PC-9 (cell line): ENCODE data around the gene SCAMP2. TPM values are rescaled to one million over a fixed set of nuclear protein-coding genes. Genes with fewer than 3 reads are reported as not detected.
A peak's percentile ranks its signal among the peaks of the same experiment; 100 is the strongest.

Source experiments
- BruUV-seq: library from RNA; stranded (reverse); fragments of 400-500 nt; replicated peaks from 2 replicates; lab custom pipeline; 2021; lab: Mats Ljungman, UMichigan
- CTCF ChIA-PET: fragments of 300-600 bp; sonication (Branson Sonifier 250); formaldehyde crosslinking; loops from one replicate; lab custom pipeline; 2022; ENCODE audit warnings: antibody characterized with exemption; lab: Charles Lee
- POLR2A ChIA-PET: fragments of 300-600 bp; sonication (Branson Sonifier 250); formaldehyde crosslinking; loops from one replicate; lab custom pipeline; 2022; ENCODE audit warnings: antibody characterized with exemption; ENCODE audit not compliant: unreplicated experiment; lab: Charles Lee
- DNase-seq, 2 experiments: peaks; one replicate each; pipeline versions ENCODE4 v3.0.0 to v3.0.0-alpha.2; 2015 to 2022; ENCODE audit warnings: mixed read lengths in 1 of 2
- H2AFZ ChIP-seq: fragments of 200-600 bp; sonication (generic); 2 replicates; pipeline ENCODE4 v1.8.1; 2017; ENCODE audit warnings: antibody characterized with exemption
- H3F3A ChIP-seq: fragments of 200-600 bp; sonication (generic); 2 replicates; pipeline ENCODE4 v1.8.1; 2017; ENCODE audit warnings: antibody characterized with exemption, mild to moderate bottlenecking, low read depth; ENCODE audit not compliant: insufficient read depth
- H3K27ac ChIP-seq: fragments of 200-600 bp; sonication (generic); 2 replicates; pipeline ENCODE4 v1.6.1; 2016; ENCODE audit warnings: mixed run types
- H3K27me3 ChIP-seq: fragments of 200-600 bp; sonication (generic); 2 replicates; pipeline ENCODE4 v1.6.1; 2016; ENCODE audit warnings: low read depth, mixed run types; ENCODE audit not compliant: insufficient read depth
- H3K36me3 ChIP-seq: fragments of 200-600 bp; sonication (generic); 2 replicates; pipeline ENCODE4 v1.6.1; 2016; ENCODE audit warnings: low read depth, mixed run types
- H3K4me1 ChIP-seq: fragments of 200-600 bp; sonication (generic); replicated peaks from 2 replicates; pipeline ENCODE4 v1.6.1; 2016; ENCODE audit warnings: mixed run types; ENCODE audit not compliant: insufficient read depth
- H3K4me2 ChIP-seq: fragments of 200-600 bp; sonication (generic); 2 replicates; pipeline ENCODE4 v1.6.1; 2017; ENCODE audit warnings: mixed run types
- H3K4me3 ChIP-seq: fragments of 200-600 bp; sonication (generic); 2 replicates; pipeline ENCODE4 v1.6.1; 2016; ENCODE audit warnings: mixed run types
- H3K79me2 ChIP-seq: fragments of 200-600 bp; sonication (generic); 2 replicates; pipeline ENCODE4 v1.6.1; 2017; ENCODE audit warnings: low read depth, mixed run types
- H3K9me2 ChIP-seq: fragments of 200-600 bp; sonication (generic); 2 replicates; pipeline ENCODE4 v1.8.1; 2017; ENCODE audit warnings: mild to moderate bottlenecking; ENCODE audit not compliant: insufficient read depth
- H3K9me3 ChIP-seq: fragments of 200-600 bp; sonication (generic); 2 replicates; pipeline ENCODE4 v1.8.1; 2016; ENCODE audit warnings: low read depth; ENCODE audit not compliant: insufficient read depth
- H4K20me1 ChIP-seq: fragments of 200-600 bp; sonication (generic); 2 replicates; pipeline ENCODE4 v1.8.1; 2017; ENCODE audit not compliant: insufficient read depth
- CTCF ChIP-seq: fragments of 200-600 bp; sonication (generic); conservative IDR thresholded peaks from 2 replicates; pipeline ENCODE4 v1.6.1; 2017; ENCODE audit warnings: mixed run types, antibody characterized with exemption, mild to moderate bottlenecking, moderate library complexity
- EZH2 ChIP-seq: fragments of 200-600 bp; sonication (generic); IDR thresholded peaks from 2 replicates; pipeline ENCODE4 v1.8.0; 2017; ENCODE audit warnings: antibody characterized with exemption, low read depth
- intact Hi-C: fragments of 100-400 bp; cut with micrococcal nuclease; formaldehyde crosslinking; loops from one replicate; pipeline ENCODE4 v1.10.0; 2022; ENCODE audit not compliant: unreplicated experiment
- total RNA-seq: library from RNA; stranded (reverse); gene quantifications from 2 replicates; pipeline ENCODE4 v1.2.3, GENCODE V29; 2021

SCAMP2 gene
- total RNA-seq, 1 experiment from 2014 or later: 84.6 TPM

- TF ChIP-seq CTCF (no peak), EZH2 (no peak)
- no peak overlapping the region for H3K27ac ChIP-seq
- H3K9me3 ChIP-seq: no peaks in the 10 kb centered on the region
- no peak overlapping the region for H3K4me2 ChIP-seq
- BruUV-seq: no TSS peak
- no peaks in the 10 kb centered on the region for H3K9me2 ChIP-seq
- intact Hi-C loops: no loop called here
- H3K4me1 ChIP-seq: no peaks in the 10 kb centered on the region; the same call in 1 of the 2 replicates
- ChIA-PET POLR2A (no interaction called here), CTCF (no interaction called here)
- peaks cover 2% of the 10 kb centered on the region; the same call in 1 of the 2 replicates for H3F3A ChIP-seq
- no peak for DNase-seq
- H3K27me3 ChIP-seq: no peaks in the 10 kb centered on the region
- no peaks in the 10 kb centered on the region for H3K79me2 ChIP-seq
- no peaks in the 10 kb centered on the region for H4K20me1 ChIP-seq
- H3K36me3 ChIP-seq: no peaks in the 10 kb centered on the region
- no peak overlapping the region for H2AFZ ChIP-seq
- no peak overlapping the region for H3K4me3 ChIP-seq
These were observed 5.1 kb upstream of the SCAMP2 start for GRCh38 chr15:74878273-74878672.

GRCh38 chr15:74873756-74874424, 725 bp upstream of the SCAMP2 start:
- Histone ChIP-seq H3K4me3 (peak overlapping the region; percentile 98), H4K20me1 (peaks cover 19% of the 10 kb centered on the region), H3K36me3 (no peaks in the 10 kb centered on the region), H3K4me1 (peaks cover 34% of the 10 kb centered on the region), H3K4me2 (peak overlapping the region; percentile 85), H2AFZ (peak overlapping the region; percentile 84), H3K27me3 (no peaks in the 10 kb centered on the region), H3K9me2 (no peaks in the 10 kb centered on the region), H3F3A (peaks cover 19% of the 10 kb centered on the region; the same call in 1 of the 2 replicates), H3K27ac (no peak overlapping the region), H3K79me2 (peaks cover 40% of the 10 kb centered on the region), H3K9me3 (no peaks in the 10 kb centered on the region)
- POLR2A ChIA-PET: no interaction called here
- DNase-seq: no peak
- BruUV-seq: no TSS peak
- CTCF ChIA-PET: interaction anchor here (0.6 kb wide), 1 partner anchor 41 kb away, joined by 10 read pairs; no protein-coding TSS in a partner anchor
- no peak for TF ChIP-seq EZH2
- no peak for TF ChIP-seq CTCF
- intact Hi-C loops: no loop called here

GRCh38 chr15:74872702-74873035, 496 bp downstream of the SCAMP2 start:
- TF ChIP-seq CTCF (no peak), EZH2 (no peak)

More at GRCh38 chr15:74872702-74873035, 496 bp downstream of the SCAMP2 start:
- no peak for DNase-seq
- H3K79me2 ChIP-seq: peaks cover 52% of the 10 kb centered on the region
- peaks cover 29% of the 10 kb centered on the region for H4K20me1 ChIP-seq
- intact Hi-C loops: no loop called here
- H3K27ac ChIP-seq: peak overlapping the region; percentile 83
- no peaks in the 10 kb centered on the region for H3K36me3 ChIP-seq
- BruUV-seq: no TSS peak
- H3K9me2 ChIP-seq: no peaks in the 10 kb centered on the region
- no peaks in the 10 kb centered on the region for H3K27me3 ChIP-seq
- peak overlapping the region; percentile 85 for H3K4me2 ChIP-seq
- H3K4me1 ChIP-seq: peaks cover 45% of the 10 kb centered on the region
- H2AFZ ChIP-seq: peak overlapping the region; percentile 87
- ChIA-PET CTCF (no interaction called here), POLR2A (no interaction called here)
- no peaks in the 10 kb centered on the region for H3K9me3 ChIP-seq
- peaks cover 27% of the 10 kb centered on the region; the same call in 1 of the 2 replicates for H3F3A ChIP-seq
- H3K4me3 ChIP-seq: peak overlapping the region; percentile 98
